ENCODE measurements around the gene FKBP7. TPM values are rescaled to one million over a fixed set of nuclear protein-coding genes. Genes with fewer than 3 reads are reported as not detected.
"Not testable (repeated sequence)": the region's sequence is repeated elsewhere in the genome, so short reads cannot be mapped to it uniquely, and the experiment has no call there.

Gene FKBP7
- total RNA-seq, 1 donor from 2014 or later: 47.0 TPM

DNA sequence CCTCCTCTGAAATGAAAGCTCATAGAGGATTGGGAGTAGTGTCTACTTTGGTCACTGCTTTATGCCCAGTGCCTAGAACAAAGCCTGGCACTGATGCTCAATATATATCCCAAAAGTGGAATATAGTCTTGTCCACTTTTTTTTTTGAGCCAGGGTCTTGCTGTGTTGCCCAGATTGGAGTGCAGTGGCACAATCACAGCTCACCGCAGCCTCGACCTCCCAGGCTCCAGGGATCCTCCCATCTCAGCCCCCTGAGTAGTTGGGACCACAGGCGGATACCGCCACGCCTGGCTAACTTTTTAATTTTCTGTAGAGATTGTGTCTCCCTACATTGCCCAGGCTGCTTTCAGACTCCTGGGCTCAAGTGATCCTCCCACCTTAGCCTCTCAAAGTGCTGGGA lies 3.8 kb downstream of the FKBP7 start:
- no peak overlapping the region for H3K4me3 Mint-ChIP-seq
- TF ChIP-seq CTCF (IDR thresholded peaks at IDR 0.05) (no peak), EZH2phosphoT487 (IDR thresholded peaks at IDR 0.05) (no peak), EZH2 (IDR thresholded peaks at IDR 0.05) (no peak)
- Histone ChIP-seq H3K27ac (no peak overlapping the region), H3K4me1 (peaks cover 8% of the 10 kb centered on the region), H3F3A (ENCODE audit: low read depth) (peaks cover 11% of the 10 kb centered on the region), H3K4me3 (no peak overlapping the region), H3K79me2 (ENCODE audit: low read depth) (peaks cover 22% of the 10 kb centered on the region), H3K9ac (no peak overlapping the region), H3K36me3 (no peaks in the 10 kb centered on the region), H3K27me3 (peaks cover 3% of the 10 kb centered on the region), H4K20me1 (ENCODE audit: low read depth) (no peaks in the 10 kb centered on the region), H3K9me3 (ENCODE audit: low read depth) (no peaks in the 10 kb centered on the region), H3K4me2 (no peak overlapping the region), H2AFZ (replicated peaks) (no peak overlapping the region)
- H3K27ac Mint-ChIP-seq: no peak overlapping the region
- no peaks in the 10 kb centered on the region for H3K9me3 Mint-ChIP-seq
- no peaks in the 10 kb centered on the region for H3K27me3 Mint-ChIP-seq (ENCODE audit: insufficient read depth, low read depth)
- DNase-seq (ENCODE audit: low spot score): no peak
- peaks cover 6% of the 10 kb centered on the region for H3K4me1 Mint-ChIP-seq
- peaks cover under 1% of the 10 kb centered on the region for H3K36me3 Mint-ChIP-seq

GRCh38 chr2:178473931-178474330 lies 4.5 kb downstream of the FKBP7 start:
- Histone ChIP-seq H3K27me3 (no peaks in the 10 kb centered on the region), H3K9me3 (ENCODE audit: low read depth) (no peaks in the 10 kb centered on the region), H3K79me2 (ENCODE audit: low read depth) (peaks cover 22% of the 10 kb centered on the region), H3K27ac (no peak overlapping the region), H3K9ac (no peak overlapping the region), H2AFZ (replicated peaks) (no peak overlapping the region), H3F3A (ENCODE audit: low read depth) (peaks cover 4% of the 10 kb centered on the region), H3K4me1 (peaks cover 8% of the 10 kb centered on the region), H3K4me2 (no peak overlapping the region), H3K36me3 (no peaks in the 10 kb centered on the region), H3K4me3 (no peak overlapping the region), H4K20me1 (ENCODE audit: low read depth) (no peaks in the 10 kb centered on the region)
- Mint-ChIP-seq H3K36me3 (peaks cover 2% of the 10 kb centered on the region), H3K27me3 (ENCODE audit: insufficient read depth, low read depth) (no peaks in the 10 kb centered on the region), H3K27ac (no peak overlapping the region), H3K4me1 (peaks cover 6% of the 10 kb centered on the region), H3K9me3 (no peaks in the 10 kb centered on the region), H3K4me3 (no peak overlapping the region)
- TF ChIP-seq EZH2phosphoT487 (IDR thresholded peaks at IDR 0.05) (no peak), CTCF (IDR thresholded peaks at IDR 0.05) (no peak), EZH2 (IDR thresholded peaks at IDR 0.05) (no peak)
- no peak for DNase-seq (ENCODE audit: low spot score)

GRCh38 chr2:178473373-178473772 lies 5.0 kb downstream of the FKBP7 start:
- Mint-ChIP-seq H3K4me1 (peaks cover 3% of the 10 kb centered on the region), H3K9me3 (no peaks in the 10 kb centered on the region), H3K27me3 (ENCODE audit: insufficient read depth, low read depth) (no peaks in the 10 kb centered on the region), H3K27ac (no peak overlapping the region), H3K36me3 (peaks cover 2% of the 10 kb centered on the region), H3K4me3 (no peak overlapping the region)
- H3K4me3 ChIP-seq: no peak overlapping the region
- no peaks in the 10 kb centered on the region for H4K20me1 ChIP-seq (ENCODE audit: low read depth)
- H3K79me2 ChIP-seq (ENCODE audit: low read depth): peaks cover 22% of the 10 kb centered on the region
- TF ChIP-seq EZH2phosphoT487 (IDR thresholded peaks at IDR 0.05): no peak
- TF ChIP-seq CTCF (IDR thresholded peaks at IDR 0.05): no peak
- TF ChIP-seq EZH2 (IDR thresholded peaks at IDR 0.05): no peak
- no peak overlapping the region for H3K9ac ChIP-seq
- H3K9me3 ChIP-seq (ENCODE audit: low read depth): no peaks in the 10 kb centered on the region
- H2AFZ ChIP-seq (replicated peaks): no peak overlapping the region
- H3K36me3 ChIP-seq: no peaks in the 10 kb centered on the region
- H3K27me3 ChIP-seq: no peaks in the 10 kb centered on the region
- H3K4me1 ChIP-seq: peaks cover 8% of the 10 kb centered on the region
- no peak overlapping the region for H3K27ac ChIP-seq
- no peak for DNase-seq (ENCODE audit: low spot score)
- H3F3A ChIP-seq (ENCODE audit: low read depth): no peaks in the 10 kb centered on the region
- no peak overlapping the region for H3K4me2 ChIP-seq

- H3F3A ChIP-seq (ENCODE audit: low read depth); H3K9ac ChIP-seq; H3K36me3 ChIP-seq; H3K9me3 ChIP-seq (ENCODE audit: low read depth); H3K27ac Mint-ChIP-seq; H3K9me3 Mint-ChIP-seq; H3K4me2 ChIP-seq; H3K4me1 ChIP-seq; DNase-seq (ENCODE audit: low spot score); H2AFZ ChIP-seq (replicated peaks); H3K79me2 ChIP-seq (ENCODE audit: low read depth); H4K20me1 ChIP-seq (ENCODE audit: low read depth); H3K36me3 Mint-ChIP-seq; H3K27me3 Mint-ChIP-seq (ENCODE audit: insufficient read depth, low read depth); H3K4me3 ChIP-seq; H3K27me3 ChIP-seq; H3K4me1 Mint-ChIP-seq; H3K27ac ChIP-seq; H3K4me3 Mint-ChIP-seq: not testable (repeated sequence)
Measured at GRCh38 chr2:178471313-178471712, 7.1 kb downstream of the FKBP7 start.

All from neural progenitor cell (in vitro differentiated cells).